ENCODE data around the gene TRIM52.

TRIM52 gene

GRCh38 chr5:181265092-181265671, 4.2 kb upstream of the TRIM52 start:
- DNase-seq (ENCODE audit: insufficient read length, low spot score) = no peak
- no peak for FAIRE-seq
- no peak for TF ChIP-seq POLR2A (IDR thresholded peaks at IDR 0.05; ENCODE audit: low read depth, low read length)

DNA sequence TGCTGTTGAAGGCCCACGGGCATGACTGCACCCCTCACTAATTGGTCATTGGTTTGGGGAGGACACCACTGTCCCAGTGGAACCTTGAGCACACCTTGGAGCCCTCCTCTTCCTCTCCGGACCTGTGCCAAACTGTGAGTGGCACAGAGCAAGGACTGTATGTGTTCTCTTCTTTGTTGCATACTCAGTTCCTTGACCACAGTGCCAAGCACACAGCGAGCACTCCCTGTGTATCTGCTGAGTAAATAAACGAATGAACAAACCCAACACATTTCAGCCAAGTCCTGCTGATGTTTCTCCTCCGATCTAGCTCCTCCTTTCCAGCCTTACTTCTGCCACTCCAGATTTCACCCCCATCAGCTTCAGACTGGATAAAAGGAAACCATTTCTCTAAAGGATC, 2.7 kb upstream of the TRIM52 start:
- TF ChIP-seq POLR2A (IDR thresholded peaks at IDR 0.05; ENCODE audit: low read depth, low read length) = no peak

DNA sequence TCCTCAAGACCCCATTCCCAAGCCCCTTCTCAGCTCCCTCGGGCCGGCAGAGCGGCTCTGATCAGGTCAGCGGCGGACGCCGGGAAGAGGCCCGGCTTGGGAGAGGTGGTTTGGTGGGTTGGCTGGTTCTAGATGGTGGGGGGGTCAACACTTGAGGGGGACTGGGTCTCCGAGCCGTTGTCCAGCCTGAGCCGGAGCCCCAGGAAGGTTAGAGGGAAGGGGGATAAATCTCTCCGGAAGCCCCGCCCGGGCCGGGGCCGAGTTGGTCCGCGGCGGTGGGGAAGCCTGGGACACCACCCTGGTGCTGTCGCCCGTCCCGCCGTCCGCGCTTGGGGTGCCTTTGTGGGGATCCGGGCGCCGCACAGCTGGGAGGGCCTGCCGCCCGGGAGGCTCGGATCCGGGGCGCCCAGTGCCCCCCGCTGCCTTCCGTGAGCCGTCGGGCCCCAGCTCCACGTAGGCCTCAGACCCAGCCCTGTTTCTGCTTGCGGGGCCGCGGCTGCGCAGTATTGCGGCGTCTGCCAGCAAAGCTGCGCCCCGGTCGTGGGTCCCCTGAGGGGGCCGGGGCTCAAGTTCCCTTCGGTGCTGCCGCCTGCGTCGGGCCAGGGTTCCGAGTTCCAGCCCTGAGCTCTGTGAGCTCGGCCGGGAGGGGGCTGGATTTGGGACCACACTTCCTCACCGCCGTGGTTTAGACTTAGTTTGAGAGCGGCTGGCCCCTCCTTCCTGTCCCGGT, 542 bp upstream of the TRIM52 start:
- TF ChIP-seq POLR2A (IDR thresholded peaks at IDR 0.05; ENCODE audit: low read depth, low read length) = peak; percentile 73; the same call in 1 of the 2 replicates
- DNase-seq (ENCODE audit: insufficient read length, low spot score) (peak; percentile 48), FAIRE-seq (no peak)

More for the DNA sequence above, 2.7 kb upstream of the TRIM52 start:
- DNase-seq (ENCODE audit: insufficient read length, low spot score) = no peak
- FAIRE-seq = no peak

GRCh38 chr5:181259974-181260719, 796 bp downstream of the TRIM52 start:
- DNase-seq (ENCODE audit: insufficient read length, low spot score) (no peak), FAIRE-seq (no peak)
- TF ChIP-seq POLR2A (IDR thresholded peaks at IDR 0.05; ENCODE audit: low read depth, low read length) = no peak

- FAIRE-seq (no peak), DNase-seq (ENCODE audit: insufficient read length, low spot score) (no peak)
- no peak for TF ChIP-seq POLR2A (IDR thresholded peaks at IDR 0.05; ENCODE audit: low read depth, low read length)
Measured at GRCh38 chr5:181259283-181259682, 1.7 kb downstream of the TRIM52 start.

DNA sequence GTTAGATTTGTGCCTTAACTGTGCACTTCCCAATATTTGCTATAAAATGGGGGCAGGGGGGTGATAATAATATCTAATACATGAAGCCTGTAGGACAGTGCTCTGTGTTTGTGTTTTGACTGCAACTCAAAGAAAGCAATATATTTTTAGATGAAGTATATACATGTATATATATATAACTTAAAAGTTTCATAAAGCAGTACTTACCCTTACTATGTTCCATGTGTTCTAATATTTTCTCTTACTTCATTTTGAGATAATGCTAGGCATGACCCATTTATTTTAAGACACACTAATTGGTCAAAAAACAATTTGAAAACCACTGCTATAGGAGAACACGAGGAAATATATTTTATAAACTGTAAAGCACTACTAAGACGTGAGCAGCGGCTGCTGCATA, 2.4 kb downstream of the TRIM52 start:
- no peak for TF ChIP-seq POLR2A (IDR thresholded peaks at IDR 0.05; ENCODE audit: low read depth, low read length)
- FAIRE-seq (no peak), DNase-seq (ENCODE audit: insufficient read length, low spot score) (no peak)

GRCh38 chr5:181255836-181256578, 4.9 kb downstream of the TRIM52 start:
- no peak for TF ChIP-seq POLR2A (IDR thresholded peaks at IDR 0.05; ENCODE audit: low read depth, low read length)
- no peak for FAIRE-seq
- no peak for DNase-seq (ENCODE audit: insufficient read length, low spot score)

DNA sequence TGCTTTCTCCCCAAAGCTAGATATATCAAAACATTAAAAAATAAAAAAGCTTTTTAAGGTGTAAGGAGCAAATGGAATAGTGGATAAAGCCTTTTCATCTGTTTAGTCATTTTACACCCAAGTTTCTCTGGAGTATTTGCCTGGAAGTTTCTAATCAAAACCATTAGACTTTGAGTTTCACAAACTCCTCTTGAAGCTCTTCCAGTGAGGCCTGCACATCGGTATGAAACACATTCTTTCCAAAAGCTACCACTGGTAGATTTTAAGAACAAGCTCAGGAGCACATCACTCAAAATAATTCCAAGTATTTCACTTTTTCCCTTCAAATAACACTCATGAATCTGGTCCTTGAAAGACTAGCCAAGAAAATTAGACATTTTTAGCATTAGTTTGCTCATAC, 5.7 kb downstream of the TRIM52 start:
- no peak for TF ChIP-seq POLR2A (IDR thresholded peaks at IDR 0.05; ENCODE audit: low read depth, low read length)
- no peak for FAIRE-seq

DNA sequence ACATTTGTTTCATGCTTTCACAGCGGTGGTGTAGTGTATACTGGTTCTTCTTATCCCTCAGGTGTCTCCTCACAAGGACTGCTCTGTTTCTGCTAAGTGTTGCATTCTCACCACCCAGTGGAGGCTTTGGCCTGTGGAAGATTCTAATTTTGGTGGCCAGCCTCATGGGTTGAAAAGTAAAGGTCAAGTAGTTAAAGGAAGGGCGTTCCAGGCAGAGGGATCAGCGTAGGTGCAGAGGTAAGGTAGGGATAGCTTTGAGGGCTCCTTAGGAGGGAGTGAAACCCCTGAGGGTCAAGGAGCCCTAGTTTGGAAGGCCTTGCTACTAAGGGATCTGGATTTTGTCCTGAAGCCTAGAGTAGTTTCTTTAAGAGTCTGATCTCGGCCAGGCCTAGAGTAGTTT, 12.7 kb downstream of the TRIM52 start:
- DNase-seq (ENCODE audit: insufficient read length, low spot score) (no peak), FAIRE-seq (no peak)
- TF ChIP-seq POLR2A (IDR thresholded peaks at IDR 0.05; ENCODE audit: low read depth, low read length) = no peak

More for the DNA sequence above, 5.7 kb downstream of the TRIM52 start:
- DNase-seq (ENCODE audit: insufficient read length, low spot score) = no peak

GRCh38 chr5:181246276-181247049, 14.5 kb downstream of the TRIM52 start:
- peak; percentile 32; the same call in 1 of the 2 replicates for TF ChIP-seq POLR2A (IDR thresholded peaks at IDR 0.05; ENCODE audit: low read depth, low read length)
- no peak for FAIRE-seq
- peak; percentile 67 for DNase-seq (ENCODE audit: insufficient read length, low spot score)

DNA sequence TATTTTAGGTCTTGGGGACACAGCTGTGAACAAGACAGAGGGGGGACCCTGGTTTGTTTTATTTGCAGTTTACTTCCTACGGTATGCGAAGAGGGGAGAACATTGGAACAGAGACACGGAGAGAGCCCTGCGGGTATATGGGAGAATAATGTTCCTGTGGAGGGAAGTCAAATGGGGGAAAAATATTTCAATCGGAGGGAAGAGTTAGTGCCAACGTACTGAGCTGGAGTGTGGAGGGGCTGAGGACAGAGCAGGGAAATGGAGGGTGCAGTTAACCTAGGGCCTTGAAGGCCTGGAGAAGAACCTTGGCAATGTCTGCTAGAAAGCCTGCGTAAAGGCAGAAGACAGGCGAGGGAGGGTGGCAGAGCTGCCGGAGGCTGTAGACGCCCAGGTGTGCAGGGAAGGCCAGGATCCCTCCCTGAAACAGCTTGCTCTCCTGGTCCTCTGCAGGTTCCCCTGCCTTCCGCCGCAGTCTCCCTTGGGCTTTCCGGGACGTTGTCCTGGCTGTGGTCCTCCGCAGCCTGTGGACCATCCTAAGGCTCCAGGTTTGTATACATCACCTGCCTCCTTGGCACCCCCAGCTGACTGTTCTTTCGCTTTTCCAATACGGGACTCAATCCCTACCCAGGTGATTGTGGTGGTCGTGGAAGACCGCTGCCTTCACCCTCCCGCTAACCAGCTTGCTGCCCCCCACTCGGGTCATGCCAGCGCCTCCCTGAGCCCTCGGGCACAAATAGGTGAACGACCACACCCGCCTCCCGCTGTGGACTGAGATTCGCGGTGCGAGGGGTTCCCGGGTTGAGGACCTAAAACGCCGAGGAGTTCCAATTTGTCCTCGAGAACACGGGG, 15.3 kb downstream of the TRIM52 start:
- TF ChIP-seq POLR2A (IDR thresholded peaks at IDR 0.05; ENCODE audit: low read depth, low read length) = no peak

GRCh38 chr5:181243564-181244343, 17.2 kb downstream of the TRIM52 start, which contains the start of gene RACK1:
Gene RACK1, minus strand, starts transcription at chr5:181243906. Its CDS starts 106 bp downstream, at chr5:181243800.
- peak; percentile 94 for TF ChIP-seq POLR2A (IDR thresholded peaks at IDR 0.05; ENCODE audit: low read depth, low read length)
- FAIRE-seq (no peak), DNase-seq (ENCODE audit: insufficient read length, low spot score) (peak; percentile 70)

More for the DNA sequence above, 15.3 kb downstream of the TRIM52 start:
- no peak for FAIRE-seq
- no peak for DNase-seq (ENCODE audit: insufficient read length, low spot score)

Data from H54 (cell line).